Measurements from ENCODE around the gene ASB1. TPM values are rescaled to one million over a fixed set of nuclear protein-coding genes. Genes with fewer than 3 reads are reported as not detected.
A peak's percentile ranks its signal among the peaks of the same experiment; 100 is the strongest.

The ASB1 gene
- total and polyA plus RNA-seq, 2 of the 13 experiments (the other 11 are each of a cell fraction or from before 2014, with no cell fraction given): 48.6 to 49.2 TPM

DNA sequence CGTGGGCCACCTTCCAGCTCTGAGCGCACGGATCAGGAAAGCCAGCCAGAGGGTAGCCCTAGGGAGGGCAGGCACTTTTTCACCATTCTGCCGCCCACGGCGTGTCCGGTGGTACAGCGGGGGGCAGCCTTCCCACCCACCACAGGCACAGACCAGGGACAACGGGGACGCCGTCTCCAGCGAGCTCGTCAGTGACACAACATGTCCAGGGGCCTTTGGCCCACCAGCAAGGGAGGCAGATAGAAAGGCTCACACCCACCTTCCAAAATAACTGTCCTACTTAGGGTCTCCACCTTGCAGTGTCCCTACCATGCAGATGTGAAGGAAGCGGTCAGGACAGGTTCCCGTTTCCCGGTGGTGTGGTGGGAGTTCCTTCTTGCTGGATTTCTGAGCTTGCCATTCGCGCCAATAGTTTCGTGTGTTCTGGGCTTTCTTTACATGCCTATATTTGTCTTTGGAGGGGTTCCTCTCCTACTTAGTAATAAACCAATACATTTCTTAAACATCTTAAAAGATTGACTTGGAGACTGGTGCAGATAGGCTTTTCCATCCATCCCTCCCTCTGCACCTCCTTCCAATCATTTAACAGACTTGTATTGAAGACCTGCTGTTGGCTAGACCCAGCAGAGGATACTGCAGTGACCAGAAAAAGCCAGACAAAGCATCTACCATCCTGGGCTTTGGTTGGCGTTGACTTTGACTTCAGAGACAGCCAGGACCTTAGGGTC, 872 bp downstream of the ASB1 start:
- WGBS (ENCODE audit: low lambda C conversion rate): 3% methylated on average over 19 of the region's 20 CpGs
- Histone ChIP-seq H3K27ac (ENCODE audit: extremely low read length, insufficient read depth, low read length) (peak overlapping the region; percentile 87), H3K27me3 (ENCODE audit: control insufficient read depth in 1 of 2, insufficient read depth in 2 of 2, low read length in 2 of 2) (no peaks in the 10 kb centered on the region; a peak in 1 of 5 replicates), H3K4me2 (ENCODE audit: low read depth, low read length) (peak overlapping the region; percentile 84), H3K9ac (ENCODE audit: insufficient read depth, low read depth, low read length) (peak overlapping the region; percentile 95), H3K4me3 (replicated peaks in 1 of 3; ENCODE audit: insufficient read depth in 1 of 3, low read depth in 2 of 3, low read length in 3 of 3) (peak overlapping the region; percentile 84 to 94 (median 92)), H2AFZ (ENCODE audit: low read length) (no peak overlapping the region), H3K79me2 (ENCODE audit: insufficient read depth, low read length) (peaks cover 55% of the 10 kb centered on the region), H4K20me1 (ENCODE audit: insufficient read depth, low read length) (peaks cover 16% of the 10 kb centered on the region), H3K9me3 (ENCODE audit: low read length) (no peaks in the 10 kb centered on the region), H3K4me1 (ENCODE audit: insufficient read depth, low read length) (peaks cover 52% of the 10 kb centered on the region), H3K36me3 (replicated peaks in 1 of 2; ENCODE audit: control insufficient read depth in 1 of 2, insufficient read depth in 2 of 2, low read length in 2 of 2) (peaks cover 7 to 13% of the 10 kb centered on the region in 2 experiments; a peak in 4 of 5 replicates)
- ATAC-seq (peak; percentile 9), DNase-seq (ENCODE audit: low spot score) (no peak), FAIRE-seq (no peak)
- CTCF ChIA-PET (ENCODE audit: low intra/inter-chr PET ratio, low total read pairs): no interaction called here
- in situ Hi-C loops (cut with HindIII; ENCODE audit: extremely low pct_ligation_motif_present, low pct_unique_long_range_greater_than_20kb) (no loop called here), intact Hi-C loops (cut with micrococcal nuclease; ENCODE audit: unreplicated experiment) (no loop called here)
- POLR2A ChIA-PET: interaction anchor here (0.6 to 2.1 kb wide), 6 partner anchors 9 to 26 kb away, joined by 3 to 11 read pairs (median 4); no protein-coding TSS in a partner anchor
- no TSS peak for BruUV-seq (replicated peaks)
- TF ChIP-seq, protein P1, sequence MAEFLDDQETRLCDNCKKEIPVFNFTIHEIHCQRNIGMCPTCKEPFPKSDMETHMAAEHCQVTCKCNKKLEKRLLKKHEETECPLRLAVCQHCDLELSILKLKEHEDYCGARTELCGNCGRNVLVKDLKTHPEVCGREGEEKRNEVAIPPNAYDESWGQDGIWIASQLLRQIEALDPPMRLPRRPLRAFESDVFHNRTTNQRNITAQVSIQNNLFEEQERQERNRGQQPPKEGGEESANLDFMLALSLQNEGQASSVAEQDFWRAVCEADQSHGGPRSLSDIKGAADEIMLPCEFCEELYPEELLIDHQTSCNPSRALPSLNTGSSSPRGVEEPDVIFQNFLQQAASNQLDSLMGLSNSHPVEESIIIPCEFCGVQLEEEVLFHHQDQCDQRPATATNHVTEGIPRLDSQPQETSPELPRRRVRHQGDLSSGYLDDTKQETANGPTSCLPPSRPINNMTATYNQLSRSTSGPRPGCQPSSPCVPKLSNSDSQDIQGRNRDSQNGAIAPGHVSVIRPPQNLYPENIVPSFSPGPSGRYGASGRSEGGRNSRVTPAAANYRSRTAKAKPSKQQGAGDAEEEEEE (CRISPR knock-in tag; IDR thresholded peaks at IDR 0.05; ENCODE audit: borderline replicate concordance): no peak
- TF ChIP-seq ARID2 (CRISPR knock-in tag; IDR thresholded peaks at IDR 0.05; ENCODE audit: borderline replicate concordance): no peak
- TF ChIP-seq, protein P2, sequence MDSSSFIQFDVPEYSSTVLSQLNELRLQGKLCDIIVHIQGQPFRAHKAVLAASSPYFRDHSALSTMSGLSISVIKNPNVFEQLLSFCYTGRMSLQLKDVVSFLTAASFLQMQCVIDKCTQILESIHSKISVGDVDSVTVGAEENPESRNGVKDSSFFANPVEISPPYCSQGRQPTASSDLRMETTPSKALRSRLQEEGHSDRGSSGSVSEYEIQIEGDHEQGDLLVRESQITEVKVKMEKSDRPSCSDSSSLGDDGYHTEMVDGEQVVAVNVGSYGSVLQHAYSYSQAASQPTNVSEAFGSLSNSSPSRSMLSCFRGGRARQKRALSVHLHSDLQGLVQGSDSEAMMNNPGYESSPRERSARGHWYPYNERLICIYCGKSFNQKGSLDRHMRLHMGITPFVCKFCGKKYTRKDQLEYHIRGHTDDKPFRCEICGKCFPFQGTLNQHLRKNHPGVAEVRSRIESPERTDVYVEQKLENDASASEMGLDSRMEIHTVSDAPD (CRISPR knock-in tag; IDR thresholded peaks at IDR 0.05): no peak
- TF ChIP-seq TBP (CRISPR knock-in tag; IDR thresholded peaks at IDR 0.05): no peak
- no peak for TF ChIP-seq ZNF367 (CRISPR knock-in tag; IDR thresholded peaks at IDR 0.05; ENCODE audit: borderline replicate concordance)
- TF ChIP-seq ZNF136 (CRISPR knock-in tag; IDR thresholded peaks at IDR 0.05; ENCODE audit: low read depth): 0 out of 2 replicates have a peak, but pooled peaks have one; percentile 63
- TF ChIP-seq HDAC1 (CRISPR knock-in tag; IDR thresholded peaks at IDR 0.05): 0 out of 2 replicates have a peak, but pooled peaks have one; percentile 7
- no peak for TF ChIP-seq LCORL (IDR thresholded peaks at IDR 0.05)
- TF ChIP-seq LCORL (CRISPR knock-in tag; IDR thresholded peaks at IDR 0.05): peak; percentile 33; the same call in 1 of the 2 replicates
- no peak for TF ChIP-seq ZKSCAN1 (IDR thresholded peaks at IDR 0.05; ENCODE audit: low read length)
- peak; percentile 58; the same call in 1 of the 2 replicates for TF ChIP-seq ZNF296 (CRISPR knock-in tag; conservative IDR thresholded peaks at IDR 0.05)
- TF ChIP-seq, protein P3, sequence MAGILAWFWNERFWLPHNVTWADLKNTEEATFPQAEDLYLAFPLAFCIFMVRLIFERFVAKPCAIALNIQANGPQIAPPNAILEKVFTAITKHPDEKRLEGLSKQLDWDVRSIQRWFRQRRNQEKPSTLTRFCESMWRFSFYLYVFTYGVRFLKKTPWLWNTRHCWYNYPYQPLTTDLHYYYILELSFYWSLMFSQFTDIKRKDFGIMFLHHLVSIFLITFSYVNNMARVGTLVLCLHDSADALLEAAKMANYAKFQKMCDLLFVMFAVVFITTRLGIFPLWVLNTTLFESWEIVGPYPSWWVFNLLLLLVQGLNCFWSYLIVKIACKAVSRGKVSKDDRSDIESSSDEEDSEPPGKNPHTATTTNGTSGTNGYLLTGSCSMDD (CRISPR knock-in tag; IDR thresholded peaks at IDR 0.05): no peak
- 0 out of 2 replicates have a peak, but pooled peaks have one; percentile 6 for TF ChIP-seq HES4 (CRISPR knock-in tag; IDR thresholded peaks at IDR 0.05; ENCODE audit: borderline replicate concordance)
- TF ChIP-seq ATAD3A (CRISPR knock-in tag; IDR thresholded peaks at IDR 0.05): no peak
- TF ChIP-seq, protein P4, sequence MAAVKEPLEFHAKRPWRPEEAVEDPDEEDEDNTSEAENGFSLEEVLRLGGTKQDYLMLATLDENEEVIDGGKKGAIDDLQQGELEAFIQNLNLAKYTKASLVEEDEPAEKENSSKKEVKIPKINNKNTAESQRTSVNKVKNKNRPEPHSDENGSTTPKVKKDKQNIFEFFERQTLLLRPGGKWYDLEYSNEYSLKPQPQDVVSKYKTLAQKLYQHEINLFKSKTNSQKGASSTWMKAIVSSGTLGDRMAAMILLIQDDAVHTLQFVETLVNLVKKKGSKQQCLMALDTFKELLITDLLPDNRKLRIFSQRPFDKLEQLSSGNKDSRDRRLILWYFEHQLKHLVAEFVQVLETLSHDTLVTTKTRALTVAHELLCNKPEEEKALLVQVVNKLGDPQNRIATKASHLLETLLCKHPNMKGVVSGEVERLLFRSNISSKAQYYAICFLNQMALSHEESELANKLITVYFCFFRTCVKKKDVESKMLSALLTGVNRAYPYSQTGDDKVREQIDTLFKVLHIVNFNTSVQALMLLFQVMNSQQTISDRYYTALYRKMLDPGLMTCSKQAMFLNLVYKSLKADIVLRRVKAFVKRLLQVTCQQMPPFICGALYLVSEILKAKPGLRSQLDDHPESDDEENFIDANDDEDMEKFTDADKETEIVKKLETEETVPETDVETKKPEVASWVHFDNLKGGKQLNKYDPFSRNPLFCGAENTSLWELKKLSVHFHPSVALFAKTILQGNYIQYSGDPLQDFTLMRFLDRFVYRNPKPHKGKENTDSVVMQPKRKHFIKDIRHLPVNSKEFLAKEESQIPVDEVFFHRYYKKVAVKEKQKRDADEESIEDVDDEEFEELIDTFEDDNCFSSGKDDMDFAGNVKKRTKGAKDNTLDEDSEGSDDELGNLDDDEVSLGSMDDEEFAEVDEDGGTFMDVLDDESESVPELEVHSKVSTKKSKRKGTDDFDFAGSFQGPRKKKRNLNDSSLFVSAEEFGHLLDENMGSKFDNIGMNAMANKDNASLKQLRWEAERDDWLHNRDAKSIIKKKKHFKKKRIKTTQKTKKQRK (IDR thresholded peaks at IDR 0.05; ENCODE audit: low read length): no peak
- peak; percentile 73; the same call in 1 of the 2 replicates for TF ChIP-seq ZNF589 (CRISPR knock-in tag; conservative IDR thresholded peaks at IDR 0.05)
- no peak for TF ChIP-seq XBP1 (CRISPR knock-in tag; IDR thresholded peaks at IDR 0.05)

All from HepG2 (cell line).